ENCODE measurements around the gene TK1. TPM values are rescaled to one million over a fixed set of nuclear protein-coding genes. Genes with fewer than 3 reads are reported as not detected.

The TK1 gene
- total and polyA plus RNA-seq, 11 donors = 0.29 to 21.7 (median 1.2) TPM

- no peak for ATAC-seq
These were observed 6.3 kb downstream of the TK1 start for GRCh38 chr17:78180508-78180907.

GRCh38 chr17:78180083-78180482 is 6.8 kb downstream of the TK1 start:
- no peak overlapping the region for H3K4me3 ChIP-seq
- WGBS, 4 donors = 72 to 86% (median 77%) methylated on average over 14 of the region's 14 CpGs
- peaks cover 0 to 9% (median 0%) of the 10 kb centered on the region in 9 donors for H3K36me3 ChIP-seq
- peak overlapping the region in 7 of 12 donors; percentile 18 to 65 (median 32) for H3K27ac ChIP-seq
- TF ChIP-seq, protein P1, sequence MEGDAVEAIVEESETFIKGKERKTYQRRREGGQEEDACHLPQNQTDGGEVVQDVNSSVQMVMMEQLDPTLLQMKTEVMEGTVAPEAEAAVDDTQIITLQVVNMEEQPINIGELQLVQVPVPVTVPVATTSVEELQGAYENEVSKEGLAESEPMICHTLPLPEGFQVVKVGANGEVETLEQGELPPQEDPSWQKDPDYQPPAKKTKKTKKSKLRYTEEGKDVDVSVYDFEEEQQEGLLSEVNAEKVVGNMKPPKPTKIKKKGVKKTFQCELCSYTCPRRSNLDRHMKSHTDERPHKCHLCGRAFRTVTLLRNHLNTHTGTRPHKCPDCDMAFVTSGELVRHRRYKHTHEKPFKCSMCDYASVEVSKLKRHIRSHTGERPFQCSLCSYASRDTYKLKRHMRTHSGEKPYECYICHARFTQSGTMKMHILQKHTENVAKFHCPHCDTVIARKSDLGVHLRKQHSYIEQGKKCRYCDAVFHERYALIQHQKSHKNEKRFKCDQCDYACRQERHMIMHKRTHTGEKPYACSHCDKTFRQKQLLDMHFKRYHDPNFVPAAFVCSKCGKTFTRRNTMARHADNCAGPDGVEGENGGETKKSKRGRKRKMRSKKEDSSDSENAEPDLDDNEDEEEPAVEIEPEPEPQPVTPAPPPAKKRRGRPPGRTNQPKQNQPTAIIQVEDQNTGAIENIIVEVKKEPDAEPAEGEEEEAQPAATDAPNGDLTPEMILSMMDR (IDR thresholded peaks at IDR 0.05) = no peak
- TF ChIP-seq POLR2A (IDR thresholded peaks at IDR 0.05) = no peak
- no peaks in the 10 kb centered on the region for H3K9me3 ChIP-seq
- H3K4me1 ChIP-seq = peaks cover 0 to 44% (median 18%) of the 10 kb centered on the region in 12 donors
- intact Hi-C loops (cut with DNase I) = no loop called here
- ATAC-seq = no peak
- no peak for DNase-seq
- H3K27me3 ChIP-seq = no peaks in the 10 kb centered on the region

More at GRCh38 chr17:78180508-78180907, 6.3 kb downstream of the TK1 start:
- intact Hi-C loops (cut with DNase I) = no loop called here
- 63 to 67% (median 65%) methylated on average over 2 of the region's 2 CpGs for WGBS, 4 donors
- Histone ChIP-seq H3K4me1 (peaks cover 0 to 40% (median 14%) of the 10 kb centered on the region in 12 donors), H3K27ac (peak overlapping the region in 5 of 12 donors; percentile 23 to 65 (median 57)), H3K9me3 (no peaks in the 10 kb centered on the region), H3K27me3 (no peaks in the 10 kb centered on the region), H3K4me3 (no peak overlapping the region), H3K36me3 (peaks cover 0 to 5% (median 0%) of the 10 kb centered on the region in 9 donors)
- TF ChIP-seq, protein P1 (IDR thresholded peaks at IDR 0.05) = no peak
- TF ChIP-seq POLR2A (IDR thresholded peaks at IDR 0.05) = no peak
- DNase-seq = no peak

- WGBS, 4 donors = 93 to 95% (median 95%) methylated on average over 14 to 17 of the region's 17 CpGs
- TF ChIP-seq POLR2A (IDR thresholded peaks at IDR 0.05) = no peak
- TF ChIP-seq, protein P1 (IDR thresholded peaks at IDR 0.05) = no peak
- no peaks in the 10 kb centered on the region for H3K9me3 ChIP-seq
- no peak for DNase-seq
- no peak for ATAC-seq
- no peaks in the 10 kb centered on the region for H3K27me3 ChIP-seq
- H3K27ac ChIP-seq = peak overlapping the region in 5 of 12 donors; percentile 18 to 65 (median 57)
- peaks cover 0 to 10% (median 0%) of the 10 kb centered on the region in 9 donors for H3K36me3 ChIP-seq
- H3K4me1 ChIP-seq = peaks cover under 1 to 51% (median 25%) of the 10 kb centered on the region in 12 donors
- intact Hi-C loops (cut with DNase I) = loop anchor here in 3 of 10 donors (5.0 kb wide), 2 partner anchors 52 to 73 kb away; partner anchors contain the start of gene TMC6 (in 2 of the 3)
- H3K4me3 ChIP-seq = no peak overlapping the region
These were observed 7.5 kb downstream of the TK1 start for GRCh38 chr17:78179372-78179771.

DNA sequence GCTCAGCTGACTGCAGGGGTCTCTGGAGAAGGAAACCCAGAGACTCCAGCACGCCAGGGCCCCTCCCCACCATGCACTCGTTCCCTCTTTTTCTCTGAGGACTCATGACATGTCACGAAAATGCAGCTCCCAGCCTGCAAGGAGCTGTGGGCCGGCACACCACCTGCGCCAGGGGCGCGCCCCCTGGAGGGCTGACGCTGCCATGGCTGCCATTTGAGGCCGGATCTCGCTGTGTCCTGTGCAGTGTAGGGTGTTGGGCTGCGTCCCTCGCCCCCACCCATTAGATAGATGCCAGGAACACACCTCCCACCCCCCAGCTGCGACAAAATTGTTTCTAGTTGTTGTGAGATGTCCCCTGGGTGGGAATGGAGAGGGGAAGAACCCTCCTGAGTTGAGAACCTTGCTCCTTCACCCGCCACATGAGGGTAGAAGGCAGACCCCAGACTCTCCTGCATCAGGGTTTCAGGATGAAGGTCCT is 10.3 kb downstream of the TK1 start:
- no peaks in the 10 kb centered on the region for H3K27me3 ChIP-seq
- no peak for TF ChIP-seq POLR2A (IDR thresholded peaks at IDR 0.05)
- TF ChIP-seq, protein P1 (IDR thresholded peaks at IDR 0.05) = peak; percentile 86 to 97 (median 94)
- no peak overlapping the region for H3K4me3 ChIP-seq
- peak; percentile 73 to 89 (median 76) for DNase-seq
- H3K9me3 ChIP-seq = no peaks in the 10 kb centered on the region
- WGBS, 4 donors = 19 to 24% (median 20%) methylated on average over 10 to 14 of the region's 14 CpGs
- peak overlapping the region in 2 of 12 donors; percentile 12 to 80 for H3K27ac ChIP-seq
- H3K36me3 ChIP-seq = peaks cover 0 to 26% (median 2%) of the 10 kb centered on the region in 9 donors
- ATAC-seq = peak; percentile 14 to 55 (median 36)
- peaks cover 9 to 79% (median 52%) of the 10 kb centered on the region in 12 donors for H3K4me1 ChIP-seq
- intact Hi-C loops (cut with DNase I) = loop anchor here in 9 of 10 donors (1.0 to 5.0 kb wide), 6 partner anchors 49 to 158 kb away; partner anchors contain the start of gene TMC6 (in 2 of the 9)

Data from heart left ventricle (tissue), 16 donors.